ENCODE measurements around the gene NOD1.

GRCh38 chr7:30471205-30471604 is 7.4 kb downstream of the NOD1 start:
- TF ChIP-seq POLR2AphosphoS5 (IDR thresholded peaks at IDR 0.05; ENCODE audit: borderline replicate concordance, low read depth, low read length) (no peak), EZH2 (IDR thresholded peaks at IDR 0.05) (no peak)

All from SK-N-MC (cell line).